Adrenal gland (tissue), 5 donors: Measurements from ENCODE around the gene SPOCK1.

Experiments used
- CTCF ChIP-seq, 6 experiments: fragments of 450-650 bp in 4 of 6; fragments of 200-600 bp in 2 of 6; sonication (generic) in 1 of 6; IDR thresholded peaks; 1 replicate in 5 of 6; 2 replicates in 1 of 6; pipeline versions ENCODE4 v1.5.1 to v1.8.0; 2016 to 2021; ENCODE audit warnings: antibody characterized with exemption in 6 of 6, mild to moderate bottlenecking in 2 of 6, moderate library complexity in 1 of 6
- POLR2A ChIP-seq, 2 donors: fragments of 450-650 bp; IDR thresholded peaks; one replicate each; pipeline ENCODE4 v1.6.1; 2017; ENCODE audit warnings: antibody characterized with exemption in 2 of 2, mild to moderate bottlenecking in 2 of 2, moderate library complexity in 1 of 2
- donor health status: DM: no; HTN: no; CAD: no.

DNA sequence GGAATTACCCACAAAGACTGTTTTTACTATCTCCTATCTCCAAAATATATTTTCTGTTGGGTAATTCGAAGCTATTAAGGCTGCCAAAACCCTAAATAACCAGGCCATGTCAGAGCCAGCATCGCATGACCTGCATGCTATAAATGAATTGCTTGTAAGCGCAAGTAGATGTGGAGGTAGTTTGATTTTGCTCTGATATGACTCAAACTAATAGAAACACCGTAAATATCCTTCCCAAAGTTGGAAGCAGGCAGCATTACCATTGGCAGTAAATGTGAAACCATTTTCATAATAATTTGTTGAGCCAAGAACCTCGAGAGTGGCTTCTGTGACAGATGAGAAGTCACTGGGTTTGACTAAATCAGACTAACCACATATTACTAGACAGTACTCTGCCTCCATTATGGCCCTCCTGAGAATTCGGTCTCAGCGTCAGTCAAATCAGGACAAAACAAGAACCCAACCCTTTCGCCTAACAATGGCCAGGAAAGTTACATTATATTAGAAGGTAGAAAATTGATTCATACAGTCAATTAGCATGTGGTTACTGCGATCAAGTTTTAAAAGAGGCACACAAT is 289.8 kb downstream of the SPOCK1 start:
- TF ChIP-seq CTCF (IDR thresholded peaks at IDR 0.05), result no peak
- no peak for TF ChIP-seq POLR2A (IDR thresholded peaks at IDR 0.05)
